GM12878 (cell line): ENCODE data around the gene RASSF4. TPM values are rescaled to one million over a fixed set of nuclear protein-coding genes. Genes with fewer than 3 reads are reported as not detected.

ENCODE experiments used
- ATAC-seq: fragments of 200-7000 bp; cut with Tn5 transposase; 3 replicates; pipeline ENCODE4 v1.9.1; 2020; ENCODE audit warnings: mild to moderate bottlenecking, moderate library complexity
- BruUV-seq: library from RNA; stranded (reverse); fragments of 400-500 nt; replicated peaks from 2 replicates; lab custom pipeline; 2021; lab: Mats Ljungman, UMichigan
- CTCF ChIA-PET: fragments of 300-600 bp; sonication (Branson Sonifier 250); formaldehyde crosslinking; extraction: SDS; loops from one replicate; lab custom pipeline; 2021; ENCODE audit warnings: inconsistent platforms; lab: Yijun Ruan, JAX
- POLR2A ChIA-PET: fragments of 350-600 bp; formaldehyde crosslinking; extraction: SDS; loops from one replicate; lab custom pipeline; 2021; ENCODE audit warnings: inconsistent platforms; lab: Charles Lee
- RAD21 ChIA-PET: fragments of 300-600 bp; sonication (Branson Sonifier 250); formaldehyde crosslinking; loops from one replicate; lab custom pipeline; 2023; ENCODE audit warnings: antibody characterized with exemption; ENCODE audit not compliant: unreplicated experiment; lab: Charles Lee
- SMC1A ChIA-PET: fragments of 300-600 bp; sonication (Branson Sonifier 250); formaldehyde crosslinking; loops from one replicate; lab custom pipeline; 2023; ENCODE audit not compliant: unreplicated experiment, uncharacterized antibody; lab: Charles Lee
- DNase-seq: peaks from one replicate; pipeline ENCODE4 v3.0.0-alpha.2; 2011; ENCODE audit warnings: low read depth, low spot score
- FAIRE-seq: peaks from 3 replicates; lab custom pipeline; 2011; peaks lifted over from hg19 to GRCh38; lab: Jason Lieb, UNC
- H2AFZ ChIP-seq: 2 replicates; pipeline ENCODE4 v1.6.0; 2011; ENCODE audit warnings: low read depth, low read length, control low read depth; ENCODE audit not compliant: control insufficient read depth
- H3K27ac ChIP-seq: 2 replicates; pipeline ENCODE4 v1.5.1; 2011; ENCODE audit warnings: control low read depth; ENCODE audit not compliant: control insufficient read depth, insufficient read depth
- H3K27me3 ChIP-seq, 2 experiments: replicated peaks in 1 of 2; 2 replicates each; pipeline versions ENCODE4 v1.6.0 to v1.6.1; 2011; ENCODE audit warnings: low read length in 1 of 2; ENCODE audit not compliant: control insufficient read depth in 2 of 2, insufficient read depth in 2 of 2
- H3K36me3 ChIP-seq, 2 experiments: 2 replicates each; pipeline ENCODE4 v1.5.1; 2011; ENCODE audit warnings: low read length in 1 of 2; ENCODE audit not compliant: control insufficient read depth in 2 of 2, insufficient read depth in 2 of 2
- H3K4me1 ChIP-seq: 2 replicates; pipeline ENCODE4 v1.6.1; 2011; ENCODE audit warnings: mild to moderate bottlenecking, low read length, moderate library complexity, mixed read lengths; ENCODE audit not compliant: control insufficient read depth, insufficient read depth
- H3K4me2 ChIP-seq: 2 replicates; pipeline ENCODE4 v1.6.0; 2011; ENCODE audit warnings: control low read depth; ENCODE audit not compliant: control insufficient read depth, insufficient read depth
- H3K4me3 ChIP-seq: fragments of 200-600 bp; sonication (generic); 2 replicates; pipeline ENCODE4 v1.5.1; 2016
- H3K79me2 ChIP-seq: 2 replicates; pipeline ENCODE4 v1.6.0; 2011; ENCODE audit warnings: low read length; ENCODE audit not compliant: control insufficient read depth, insufficient read depth
- H3K9ac ChIP-seq: 2 replicates; pipeline ENCODE4 v1.8.0; 2011; ENCODE audit warnings: low read length, control low read depth, mixed read lengths; ENCODE audit not compliant: control insufficient read depth, insufficient read depth
- H3K9me3 ChIP-seq: replicated peaks from 3 replicates; pipeline ENCODE4 v1.5.1; 2011; ENCODE audit warnings: mild to moderate bottlenecking, low read length; ENCODE audit not compliant: control insufficient read depth, insufficient read depth
- H4K20me1 ChIP-seq: 2 replicates; pipeline ENCODE4 v1.6.0; 2011; ENCODE audit not compliant: control insufficient read depth, insufficient read depth
- ATF7 ChIP-seq: fragments of 450-650 bp; IDR thresholded peaks from 2 replicates; pipeline ENCODE4 v1.6.1; 2016; ENCODE audit warnings: low read depth, mild to moderate bottlenecking
- EED ChIP-seq: sonication (generic); IDR thresholded peaks from 2 replicates; pipeline ENCODE4 v1.6.1; 2016; ENCODE audit warnings: antibody characterized with exemption, low read depth
- FOXM1 ChIP-seq: IDR thresholded peaks from 2 replicates; pipeline ENCODE4 v1.6.1; 2012; ENCODE audit warnings: low read depth, mild to moderate bottlenecking, inconsistent platforms, low read length, moderate library complexity
- IRF4 ChIP-seq: IDR thresholded peaks from 2 replicates; pipeline ENCODE4 v1.6.1; 2011; ENCODE audit warnings: low read depth, low read length
- JUND ChIP-seq: IDR thresholded peaks from 2 replicates; pipeline ENCODE4 v1.6.1; 2012; ENCODE audit warnings: low read depth, mild to moderate bottlenecking, low read length, improper control_type of control experiment, moderate library complexity
- POLR2AphosphoS2 ChIP-seq: IDR thresholded peaks from 2 replicates; pipeline ENCODE4 v1.6.1; 2011; ENCODE audit warnings: low read depth, mild to moderate bottlenecking, low read length, improper control_type of control experiment, moderate library complexity
- POLR2AphosphoS5 ChIP-seq: IDR thresholded peaks from 2 replicates; pipeline ENCODE4 v1.6.1; 2011; ENCODE audit warnings: mild to moderate bottlenecking, low read length, inconsistent platforms
- RAD51 ChIP-seq: fragments of 450-650 bp; IDR thresholded peaks from 2 replicates; pipeline ENCODE4 v1.6.1; 2016; ENCODE audit warnings: moderate library complexity, mild to moderate bottlenecking, inconsistent platforms
- SMC3 ChIP-seq: IDR thresholded peaks from 2 replicates; pipeline ENCODE4 v1.6.1; 2011; ENCODE audit warnings: low read length, improper control_type of control experiment, borderline replicate concordance
- SUZ12 ChIP-seq: fragments of 200-600 bp; sonication (generic); IDR thresholded peaks from one replicate; pipeline ENCODE4 v1.6.1; 2018; ENCODE audit warnings: antibody characterized with exemption, mild to moderate bottlenecking; ENCODE audit not compliant: unreplicated experiment
- TARDBP ChIP-seq: IDR thresholded peaks from 2 replicates; pipeline ENCODE4 v1.6.1; 2016; ENCODE audit warnings: borderline replicate concordance
- WRNIP1 ChIP-seq: IDR thresholded peaks from 2 replicates; pipeline ENCODE4 v1.6.1; 2011; ENCODE audit warnings: low read depth, low read length, improper control_type of control experiment, borderline replicate concordance
- ZNF274 ChIP-seq: IDR thresholded peaks from one replicate; pipeline ENCODE4 v1.8.0; 2011; ENCODE audit not compliant: insufficient read length, insufficient read depth
- WGBS: methylation state at CpG from one replicate; pipeline ENCODE4 v1.1.6; 2016; ENCODE audit warnings: low lambda C conversion rate; ENCODE audit not compliant: insufficient replicate concordance, insufficient coverage; ENCODE audit errors: missing lambda C conversion rate; 5-methylcytosine and 5-hydroxymethylcytosine counted together
- in situ Hi-C: fragments of 300-500 bp; cut with MboI; formaldehyde crosslinking; loops from 9 replicates; pipeline ENCODE4 v1.14.3; 2018; ENCODE audit warnings: mixed read lengths
- intact Hi-C: fragments of 100-400 bp; cut with micrococcal nuclease; formaldehyde crosslinking; loops from one replicate; pipeline ENCODE4 v1.14.2; 2022; ENCODE audit not compliant: unreplicated experiment
- polyA plus RNA-seq, 11 experiments: library from polyadenylated mRNA; depleted of rRNA in 4 of 11; unstranded in 6 of 11; stranded (reverse) in 5 of 11; fragments of >200 nt; fragmentation: Nextera tagmentation in 4 of 11; fragmentation: Illumina TruSeq in 1 of 11; extraction: Ambion mirVana in 4 of 11; extraction: Trizol in 1 of 11; gene quantifications; 1 replicate in 1 of 11; 2 replicates in 10 of 11; pipeline versions ENCODE4 v1.2.1 to v1.2.3, GENCODE V29; 2011 to 2016; ENCODE audit warnings: inconsistent platforms in 2 of 11, missing spikeins in 2 of 11, low read depth in 1 of 11
- total RNA-seq, 4 experiments: library from RNA; depleted of rRNA in 3 of 4; stranded (reverse); fragments of >200 nt in 3 of 4; fragmentation: Illumina TruSeq in 1 of 4; extraction: Trizol in 1 of 4; gene quantifications; 2 replicates each; pipeline versions ENCODE4 v1.2.1 to v1.2.3, GENCODE V29; 2013 to 2021

Gene RASSF4
- total and polyA plus RNA-seq, 10 of the 15 experiments (the other 5 are each of a cell fraction or from before 2014, with no cell fraction given) = 3.7 to 71.1 (median 16.8) TPM

GRCh38 chr10:44952779-44953231 lies 6.8 kb upstream of the RASSF4 start:
- WGBS = 93% methylated on average over 2 of the region's 2 CpGs
- FAIRE-seq (no peak), DNase-seq (no peak), ATAC-seq (no peak)
- H3K9ac ChIP-seq = no peak overlapping the region
- no peak overlapping the region for H3K27ac ChIP-seq
- POLR2A ChIA-PET = interaction anchor here (0.8 to 1.7 kb wide), 5 partner anchors 9 to 24 kb away, joined by 3 to 7 read pairs (median 5); no protein-coding TSS in a partner anchor
- SMC1A ChIA-PET = interaction anchor here (0.5 to 3.4 kb wide), 6 partner anchors 9 to 1018 kb away, joined by 3 to 22 read pairs (median 4); no protein-coding TSS in a partner anchor
- intact Hi-C loops = no loop called here
- no peaks in the 10 kb centered on the region for H3K27me3 ChIP-seq
- no peak overlapping the region for H3K4me2 ChIP-seq
- H3K4me1 ChIP-seq = peaks cover 32% of the 10 kb centered on the region
- H3K79me2 ChIP-seq = peaks cover 5% of the 10 kb centered on the region
- H3K4me3 ChIP-seq = no peak overlapping the region
- in situ Hi-C loops = loop anchor here (25.0 kb wide), 1 partner anchor 1791 kb away; no protein-coding TSS in a partner anchor
- TF ChIP-seq POLR2AphosphoS2 (no peak), EED (no peak), ZNF274 (no peak), SUZ12 (no peak), WRNIP1 (no peak), JUND (no peak), IRF4 (no peak), RAD51 (no peak), FOXM1 (no peak), ATF7 (no peak), POLR2AphosphoS5 (no peak), SMC3 (no peak), TARDBP (no peak)
- TF ChIP-seq, all 136 proteins: peak for 0
- Histone ChIP-seq H3K9me3 (no peaks in the 10 kb centered on the region), H3K36me3 (no peaks in the 10 kb centered on the region), H2AFZ (no peak overlapping the region), H4K20me1 (no peaks in the 10 kb centered on the region)
- CTCF ChIA-PET = interaction anchor here (1.3 to 6.0 kb wide), 3 partner anchors 11 to 19 kb away, joined by 5 to 40 read pairs (median 6); no protein-coding TSS in a partner anchor
- RAD21 ChIA-PET = interaction anchor here (0.7 to 1.6 kb wide), 3 partner anchors 9 to 20 kb away, joined by 3 to 4 read pairs (median 3); no protein-coding TSS in a partner anchor
- BruUV-seq = no TSS peak
